Hippocampal formation (tissue), 2 donors: ENCODE results near the gene UGT1A3.
"Not testable (repeated sequence)": the region's sequence is repeated elsewhere in the genome, so short reads cannot be mapped to it uniquely, and the experiment has no call there.

Experiments used
- DNase-seq, 2 donors: peaks; one replicate each; lab custom pipeline; 2025; lab: John Stamatoyannopoulos, UW

Gene UGT1A3

GRCh38 chr2:233707940-233708644 is 20.8 kb upstream of the UGT1A3 start:
- DNase-seq, result no peak

GRCh38 chr2:233708942-233709341 is 19.9 kb upstream of the UGT1A3 start:
- DNase-seq, result no peak

- peak in 1 of 2 donors; percentile 65 for DNase-seq
Observed at GRCh38 chr2:233711312-233712008, 17.4 kb upstream of the UGT1A3 start.

GRCh38 chr2:233712611-233713261 is 16.1 kb upstream of the UGT1A3 start, which contains the start of gene UGT1A5:
UGT1A5 (plus strand) TSS chr2:233712907; CDS start chr2:233712992, 85 bp downstream.
- no peak for DNase-seq

GRCh38 chr2:233713262-233713615 is 15.6 kb upstream of the UGT1A3 start:
- no peak for DNase-seq

- DNase-seq, result no peak
Observed at GRCh38 chr2:233714121-233714520, 14.7 kb upstream of the UGT1A3 start.

GRCh38 chr2:233718552-233718951 is 10.3 kb upstream of the UGT1A3 start, which contains the start of gene UGT1A4:
UGT1A4 (plus strand) TSS chr2:233718736; CDS start chr2:233718821, 85 bp downstream.
- no peak for DNase-seq

- not testable (repeated sequence) for DNase-seq
Observed at GRCh38 chr2:233736868-233737653, 8.2 kb downstream of the UGT1A3 start.

- no peak for DNase-seq
Observed at GRCh38 chr2:233740870-233741269, 12.0 kb downstream of the UGT1A3 start.

- no peak for DNase-seq
Observed at GRCh38 chr2:233743464-233744259, 14.8 kb downstream of the UGT1A3 start.

- no peak for DNase-seq
Observed at GRCh38 chr2:233745073-233745755, 16.4 kb downstream of the UGT1A3 start.

- DNase-seq, result not testable (repeated sequence)
Observed at GRCh38 chr2:233745838-233746237, 17.0 kb downstream of the UGT1A3 start.

GRCh38 chr2:233746475-233747282 is 17.8 kb downstream of the UGT1A3 start:
- DNase-seq, result no peak

- no peak for DNase-seq
Observed at GRCh38 chr2:233747283-233747544, 18.4 kb downstream of the UGT1A3 start.

- DNase-seq, result not testable (repeated sequence)
Observed at GRCh38 chr2:233750689-233751088, 21.8 kb downstream of the UGT1A3 start.

- DNase-seq, result not testable (repeated sequence)
Observed at GRCh38 chr2:233751212-233752009, 22.6 kb downstream of the UGT1A3 start.

- no peak for DNase-seq
Observed at GRCh38 chr2:233754872-233755611, 26.2 kb downstream of the UGT1A3 start.

- DNase-seq, result no peak
Observed at GRCh38 chr2:233756429-233757081, 27.7 kb downstream of the UGT1A3 start.
